Type B pancreatic cell (in vitro differentiated cells): ENCODE data around the gene SOX5. TPM values are rescaled to one million over a fixed set of nuclear protein-coding genes. Genes with fewer than 3 reads are reported as not detected.

Experiments
- DNase-seq: peaks from one replicate; pipeline ENCODE4 v3.0.0; 2021; ENCODE audit warnings: mixed read lengths; ENCODE audit not compliant: unreplicated experiment; ENCODE audit errors: extremely low spot score
- H3K27ac Mint-ChIP-seq: 2 replicates; pipeline ENCODE4 v1.8.0; 2021; ENCODE audit warnings: mild to moderate bottlenecking, mixed read lengths
- H3K27me3 Mint-ChIP-seq: 2 replicates; pipeline ENCODE4 v1.8.0; 2021; ENCODE audit warnings: mixed read lengths
- H3K36me3 Mint-ChIP-seq: 2 replicates; pipeline ENCODE4 v1.8.0; 2021; ENCODE audit warnings: mixed read lengths
- H3K4me1 Mint-ChIP-seq: one replicate; pipeline ENCODE4 v1.8.0; 2021; ENCODE audit warnings: mixed read lengths; ENCODE audit not compliant: unreplicated experiment
- H3K4me3 Mint-ChIP-seq: 2 replicates; pipeline ENCODE4 v1.8.0; 2021; ENCODE audit warnings: mild to moderate bottlenecking, mixed read lengths
- H3K9me3 Mint-ChIP-seq: 2 replicates; pipeline ENCODE4 v1.8.0; 2021; ENCODE audit warnings: mixed read lengths
- total RNA-seq: library from RNA; stranded (reverse); gene quantifications from 2 replicates; pipeline ENCODE4 v1.2.1, GENCODE V29; 2021; ENCODE audit warnings: low replicate concordance
- TF ChIP-seq, protein P1 (sequence below): fragments of 200-600 bp; sonication (generic); conservative IDR thresholded peaks from 2 replicates; pipeline ENCODE4 v1.5.0; 2021; ENCODE audit warnings: antibody characterized with exemption, mild to moderate bottlenecking

Gene SOX5
- total RNA-seq, 1 donor from 2014 or later = 32.8 TPM

DNA sequence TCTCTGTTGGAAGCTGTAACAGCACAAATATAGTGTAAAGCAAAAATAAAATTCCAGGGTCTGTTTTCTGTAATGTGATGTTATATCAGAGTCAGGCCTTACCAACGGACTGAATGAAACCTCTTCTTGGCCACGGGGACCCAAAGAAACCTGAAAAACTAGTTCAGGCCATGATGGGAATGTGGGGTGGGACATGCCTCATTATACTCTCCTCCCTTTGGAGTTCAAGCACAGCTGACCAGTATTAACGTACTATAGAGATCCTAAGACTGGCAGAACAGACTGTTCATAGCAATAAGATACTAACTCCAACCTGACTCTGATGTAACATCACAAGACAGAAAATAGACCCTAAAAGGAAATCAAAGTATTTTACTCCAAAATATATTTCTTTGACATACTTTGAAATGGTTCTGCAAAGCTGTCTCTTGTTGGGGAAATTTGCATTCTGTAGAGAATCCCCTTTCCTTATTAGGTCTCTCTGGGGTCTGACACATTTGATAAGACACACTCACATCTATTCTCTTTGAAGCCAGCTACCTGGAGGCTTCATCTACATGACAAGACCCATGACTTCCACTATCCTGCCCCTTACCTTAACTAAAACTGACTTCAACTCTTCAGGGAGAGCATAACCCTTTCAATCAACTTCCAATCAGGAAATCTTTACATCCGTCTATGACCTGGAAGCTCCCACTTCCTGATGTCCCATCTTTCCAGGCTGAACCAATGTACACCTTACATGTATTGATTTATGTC is 444.6 kb downstream of the SOX5 start:
- Mint-ChIP-seq H3K36me3 (peaks cover 10% of the 10 kb centered on the region), H3K27ac (peak overlapping the region; percentile 66), H3K9me3 (peaks cover 14% of the 10 kb centered on the region)

DNA sequence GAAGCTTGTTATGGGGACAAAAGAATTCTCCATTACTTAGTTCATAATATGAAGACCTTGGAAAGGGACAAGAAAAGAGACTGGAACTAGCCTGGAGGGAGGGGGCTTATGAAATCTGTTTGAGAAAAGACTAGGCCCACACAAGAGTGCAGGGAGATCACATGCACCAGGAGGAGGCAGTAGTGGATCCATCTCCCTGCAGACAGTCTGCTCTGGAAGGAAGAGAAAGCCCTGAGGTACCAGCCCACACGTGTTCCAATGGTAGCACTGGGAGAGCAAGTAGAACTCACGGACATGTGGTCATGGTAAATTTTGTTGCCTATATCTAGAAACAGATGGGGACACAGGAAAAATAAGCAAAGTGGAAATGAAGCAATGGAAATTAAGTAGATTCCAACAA is 445.4 kb downstream of the SOX5 start:
- Mint-ChIP-seq H3K4me1 (peaks cover 4% of the 10 kb centered on the region), H3K36me3 (peaks cover 10% of the 10 kb centered on the region), H3K27me3 (no peaks in the 10 kb centered on the region), H3K4me3 (no peak overlapping the region), H3K9me3 (peaks cover 14% of the 10 kb centered on the region), H3K27ac (no peak overlapping the region)
- no peak for DNase-seq
- TF ChIP-seq, protein P1, sequence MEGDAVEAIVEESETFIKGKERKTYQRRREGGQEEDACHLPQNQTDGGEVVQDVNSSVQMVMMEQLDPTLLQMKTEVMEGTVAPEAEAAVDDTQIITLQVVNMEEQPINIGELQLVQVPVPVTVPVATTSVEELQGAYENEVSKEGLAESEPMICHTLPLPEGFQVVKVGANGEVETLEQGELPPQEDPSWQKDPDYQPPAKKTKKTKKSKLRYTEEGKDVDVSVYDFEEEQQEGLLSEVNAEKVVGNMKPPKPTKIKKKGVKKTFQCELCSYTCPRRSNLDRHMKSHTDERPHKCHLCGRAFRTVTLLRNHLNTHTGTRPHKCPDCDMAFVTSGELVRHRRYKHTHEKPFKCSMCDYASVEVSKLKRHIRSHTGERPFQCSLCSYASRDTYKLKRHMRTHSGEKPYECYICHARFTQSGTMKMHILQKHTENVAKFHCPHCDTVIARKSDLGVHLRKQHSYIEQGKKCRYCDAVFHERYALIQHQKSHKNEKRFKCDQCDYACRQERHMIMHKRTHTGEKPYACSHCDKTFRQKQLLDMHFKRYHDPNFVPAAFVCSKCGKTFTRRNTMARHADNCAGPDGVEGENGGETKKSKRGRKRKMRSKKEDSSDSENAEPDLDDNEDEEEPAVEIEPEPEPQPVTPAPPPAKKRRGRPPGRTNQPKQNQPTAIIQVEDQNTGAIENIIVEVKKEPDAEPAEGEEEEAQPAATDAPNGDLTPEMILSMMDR = no peak

More for the DNA sequence above, 444.6 kb downstream of the SOX5 start:
- no peak for DNase-seq
- peak overlapping the region; percentile 58 for H3K4me3 Mint-ChIP-seq
- H3K4me1 Mint-ChIP-seq = peaks cover 4% of the 10 kb centered on the region
- no peaks in the 10 kb centered on the region for H3K27me3 Mint-ChIP-seq
- TF ChIP-seq, protein P1 = no peak

DNA sequence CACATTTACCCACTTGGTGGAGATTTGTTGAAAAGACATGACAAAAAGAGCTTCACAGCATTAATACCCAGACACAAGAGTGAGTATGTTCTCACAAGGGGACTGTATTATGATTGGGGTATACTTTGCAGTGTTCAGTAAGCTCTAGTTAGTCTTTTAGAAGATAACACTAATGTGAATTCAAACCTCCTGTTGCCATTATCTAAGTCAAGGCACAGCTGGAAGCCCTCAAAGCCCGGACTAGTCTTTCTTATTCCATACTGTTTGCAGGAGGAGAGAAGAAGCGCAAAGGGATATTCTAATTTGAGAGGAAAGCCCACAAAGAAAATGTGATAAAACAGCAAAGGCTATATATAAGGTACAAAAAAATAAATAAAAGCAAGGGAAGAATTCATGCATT is 445.9 kb downstream of the SOX5 start:
- Mint-ChIP-seq H3K27ac (no peak overlapping the region), H3K9me3 (peaks cover 14% of the 10 kb centered on the region), H3K36me3 (peaks cover 15% of the 10 kb centered on the region), H3K27me3 (no peaks in the 10 kb centered on the region), H3K4me3 (no peak overlapping the region), H3K4me1 (peaks cover 4% of the 10 kb centered on the region)
- no peak for DNase-seq
- TF ChIP-seq, protein P1 = no peak

DNA sequence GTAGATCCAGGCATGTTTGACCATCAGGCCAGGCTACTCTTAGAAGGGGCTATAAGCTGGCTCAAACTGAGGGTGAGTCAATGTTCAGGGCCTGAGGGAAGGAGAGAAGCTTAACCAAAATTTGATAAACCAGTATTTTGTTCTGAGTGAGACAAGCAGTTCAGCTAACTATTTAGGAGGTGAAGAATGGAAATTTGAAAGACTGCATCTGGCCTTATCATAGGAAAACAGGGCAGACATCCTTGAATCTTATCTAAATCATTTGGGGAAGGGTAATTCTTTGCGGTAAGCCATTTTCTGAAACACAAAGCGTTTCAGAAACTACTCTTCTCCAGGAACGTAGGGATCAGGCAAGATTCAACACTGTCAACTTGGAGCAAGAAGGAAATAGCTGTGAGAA is 447.2 kb downstream of the SOX5 start:
- no peaks in the 10 kb centered on the region for H3K27me3 Mint-ChIP-seq
- no peak overlapping the region for H3K4me3 Mint-ChIP-seq
- peaks cover 18% of the 10 kb centered on the region for H3K36me3 Mint-ChIP-seq
- peaks cover 4% of the 10 kb centered on the region for H3K4me1 Mint-ChIP-seq
- DNase-seq = no peak
- H3K9me3 Mint-ChIP-seq = peaks cover 14% of the 10 kb centered on the region
- TF ChIP-seq, protein P1 = no peak
- no peak overlapping the region for H3K27ac Mint-ChIP-seq

DNA sequence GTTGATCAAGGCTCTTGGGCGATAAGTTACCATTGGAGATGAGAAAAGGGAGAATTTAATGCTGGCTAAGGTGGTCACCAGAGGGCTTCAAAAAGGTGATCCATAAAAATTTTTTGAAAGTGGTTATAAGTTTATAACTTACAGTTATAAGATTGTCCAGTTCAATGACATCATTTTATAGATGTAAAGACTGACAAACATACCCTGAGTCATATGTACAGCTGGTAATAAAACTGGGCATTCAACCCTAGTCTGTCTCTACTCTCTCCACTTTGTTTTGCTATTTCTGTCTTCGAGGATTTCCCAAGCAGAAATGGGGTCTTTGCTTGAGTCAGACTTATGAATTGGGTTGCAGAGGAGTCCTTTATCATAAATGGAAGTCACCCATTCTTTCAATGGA is 454.0 kb downstream of the SOX5 start:
- H3K27me3 Mint-ChIP-seq = no peaks in the 10 kb centered on the region
- no peak overlapping the region for H3K4me3 Mint-ChIP-seq
- H3K27ac Mint-ChIP-seq = no peak overlapping the region
- no peak for DNase-seq
- H3K4me1 Mint-ChIP-seq = no peaks in the 10 kb centered on the region
- TF ChIP-seq, protein P1 = no peak
- peaks cover 8% of the 10 kb centered on the region for H3K36me3 Mint-ChIP-seq
- H3K9me3 Mint-ChIP-seq = peaks cover 7% of the 10 kb centered on the region
